HG02870 (cell line): Measurements from ENCODE around the gene CAV1.
"Not testable (repeated sequence)": the region's sequence is repeated elsewhere in the genome, so short reads cannot be mapped to it uniquely, and the experiment has no call there.

Experiments used
- ATAC-seq: cut with Tn5 transposase; IDR thresholded peaks from one replicate; pipeline ENCODE4 v1.9.1; 2021; ENCODE audit warnings: mild to moderate bottlenecking, moderate library complexity; ENCODE audit not compliant: unreplicated experiment

CAV1 gene

GRCh38 chr7:116577320-116577871, 52.6 kb downstream of the CAV1 start:
- ATAC-seq: peak; percentile 95

- ATAC-seq: no peak
These were observed 53.7 kb downstream of the CAV1 start for GRCh38 chr7:116578526-116578925.

GRCh38 chr7:116579322-116579721, 54.5 kb downstream of the CAV1 start:
- ATAC-seq: no peak

GRCh38 chr7:116579835-116580234, 55.0 kb downstream of the CAV1 start:
- no peak for ATAC-seq

- ATAC-seq: no peak
These were observed 57.4 kb downstream of the CAV1 start for GRCh38 chr7:116582164-116582732.

GRCh38 chr7:116582806-116583444, 58.1 kb downstream of the CAV1 start:
- ATAC-seq: no peak

- ATAC-seq: peak; percentile 79
These were observed 58.8 kb downstream of the CAV1 start for GRCh38 chr7:116583653-116584052.

GRCh38 chr7:116584721-116585120, 59.9 kb downstream of the CAV1 start:
- ATAC-seq: no peak

- no peak for ATAC-seq
These were observed 60.6 kb downstream of the CAV1 start for GRCh38 chr7:116585392-116585791.

- no peak for ATAC-seq
These were observed 61.1 kb downstream of the CAV1 start for GRCh38 chr7:116585967-116586366.

- ATAC-seq: not testable (repeated sequence)
These were observed 62.4 kb downstream of the CAV1 start for GRCh38 chr7:116587200-116587599.

- ATAC-seq: peak; percentile 64
These were observed 63.4 kb downstream of the CAV1 start for GRCh38 chr7:116588225-116588624.

GRCh38 chr7:116588641-116589594, 64.1 kb downstream of the CAV1 start:
- peak; percentile 36 for ATAC-seq

- ATAC-seq: no peak
These were observed 66.6 kb downstream of the CAV1 start for GRCh38 chr7:116591202-116592040.

- ATAC-seq: no peak
These were observed 67.2 kb downstream of the CAV1 start for GRCh38 chr7:116592041-116592355.

- no peak for ATAC-seq
These were observed 67.6 kb downstream of the CAV1 start for GRCh38 chr7:116592445-116592844.

GRCh38 chr7:116593359-116594075, 68.7 kb downstream of the CAV1 start:
- ATAC-seq: no peak

- ATAC-seq: no peak
These were observed 70.2 kb downstream of the CAV1 start for GRCh38 chr7:116595063-116595462.

- ATAC-seq: no peak
These were observed 72.5 kb downstream of the CAV1 start for GRCh38 chr7:116597384-116597783.

- ATAC-seq: no peak
These were observed 73.4 kb downstream of the CAV1 start for GRCh38 chr7:116598278-116598677.
